ENCODE results near the gene PGBD4.

GRCh38 chr15:34133511-34133910 is 31.6 kb downstream of the PGBD4 start:
- no peak for TF ChIP-seq CTCF (IDR thresholded peaks at IDR 0.05 in 8 of 11, conservative IDR thresholded peaks at IDR 0.05 in 3 of 11)
- no peak for TF ChIP-seq POLR2A (IDR thresholded peaks at IDR 0.05)
